Measurements from ENCODE around the gene FGF10. TPM values are rescaled to one million over a fixed set of nuclear protein-coding genes. Genes with fewer than 3 reads are reported as not detected.

The FGF10 gene
- polyA plus RNA-seq, 4 donors = 0.81 to 2.4 (median 1.4) TPM; not detected in 1

DNA sequence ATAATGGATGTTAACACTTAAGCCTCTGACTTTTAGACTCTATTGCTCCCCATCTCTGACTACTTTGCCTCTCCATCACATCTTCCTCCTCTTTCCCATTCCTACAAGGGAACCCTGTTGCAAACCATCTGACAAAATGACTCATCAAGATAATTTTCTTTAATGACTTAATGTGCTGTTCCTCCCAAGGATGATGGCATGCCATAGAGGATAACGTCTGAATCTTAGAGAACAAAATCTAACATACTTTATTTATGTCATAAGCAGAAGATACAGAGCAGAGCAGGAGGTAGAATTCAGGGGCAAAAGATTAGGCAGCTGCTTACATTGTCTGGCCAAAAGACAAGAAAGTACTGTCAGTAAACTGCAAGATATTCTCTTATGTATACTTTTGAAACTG is 76.8 kb downstream of the FGF10 start:
- Histone ChIP-seq H3K27ac (ENCODE audit: low read depth in 1 of 3, low read length in 2 of 3) (no peak overlapping the region), H3K36me3 (ENCODE audit: control insufficient read depth in 3 of 3, insufficient read depth in 2 of 3, low read depth in 1 of 3, low read length in 3 of 3) (no peaks in the 10 kb centered on the region), H3K27me3 (ENCODE audit: control insufficient read depth in 3 of 3, insufficient read depth in 3 of 3, low read length in 3 of 3) (no peaks in the 10 kb centered on the region), H3K4me1 (ENCODE audit: control insufficient read depth in 3 of 3, insufficient read depth in 2 of 3, low read depth in 1 of 3, low read length in 2 of 3) (no peaks in the 10 kb centered on the region), H3K4me3 (ENCODE audit: low read depth in 1 of 3, low read length in 3 of 3) (no peak overlapping the region), H3K9me3 (ENCODE audit: control insufficient read depth in 2 of 2, insufficient read depth in 1 of 2, low read depth in 1 of 2, low read length in 1 of 2) (no peaks in the 10 kb centered on the region)
- 37 to 61% (median 48%) methylated on average over 1 of the region's 1 CpG for WGBS, 3 donors
- FAIRE-seq (no peak), DNase-seq (no peak)

DNA sequence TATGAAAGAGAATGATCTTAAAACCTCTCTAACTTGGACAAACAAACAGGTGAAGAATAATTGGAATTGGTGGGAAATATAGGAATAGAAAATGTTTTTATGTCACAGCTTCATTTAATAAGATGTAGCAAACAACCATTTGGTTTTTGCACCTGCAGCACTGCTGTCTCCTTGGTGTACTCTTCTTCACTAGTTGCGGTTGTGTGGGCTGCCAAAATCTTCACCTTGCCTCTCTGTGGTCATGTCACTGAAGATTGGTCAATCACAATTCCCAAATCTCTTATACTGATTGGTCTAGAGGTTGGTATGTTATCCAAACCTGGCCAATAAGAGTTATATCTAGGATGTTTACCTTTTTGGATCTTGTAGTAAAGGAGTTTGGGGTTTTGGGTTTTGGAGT is 88.7 kb downstream of the FGF10 start:
- no peaks in the 10 kb centered on the region for H3K9me3 ChIP-seq (ENCODE audit: control insufficient read depth in 2 of 2, insufficient read depth in 1 of 2, low read depth in 1 of 2, low read length in 1 of 2)
- DNase-seq (no peak), FAIRE-seq (no peak)
- WGBS, 3 donors = 74 to 88% (median 84%) methylated on average over 1 of the region's 1 CpG
- H3K27ac ChIP-seq (ENCODE audit: low read depth in 1 of 3, low read length in 2 of 3) = no peak overlapping the region
- no peaks in the 10 kb centered on the region for H3K27me3 ChIP-seq (ENCODE audit: control insufficient read depth in 3 of 3, insufficient read depth in 3 of 3, low read length in 3 of 3)
- H3K36me3 ChIP-seq (ENCODE audit: control insufficient read depth in 3 of 3, insufficient read depth in 2 of 3, low read depth in 1 of 3, low read length in 3 of 3) = no peaks in the 10 kb centered on the region
- H3K4me1 ChIP-seq (ENCODE audit: control insufficient read depth in 3 of 3, insufficient read depth in 2 of 3, low read depth in 1 of 3, low read length in 2 of 3) = no peaks in the 10 kb centered on the region
- no peak overlapping the region for H3K4me3 ChIP-seq (ENCODE audit: low read depth in 1 of 3, low read length in 3 of 3)

DNA sequence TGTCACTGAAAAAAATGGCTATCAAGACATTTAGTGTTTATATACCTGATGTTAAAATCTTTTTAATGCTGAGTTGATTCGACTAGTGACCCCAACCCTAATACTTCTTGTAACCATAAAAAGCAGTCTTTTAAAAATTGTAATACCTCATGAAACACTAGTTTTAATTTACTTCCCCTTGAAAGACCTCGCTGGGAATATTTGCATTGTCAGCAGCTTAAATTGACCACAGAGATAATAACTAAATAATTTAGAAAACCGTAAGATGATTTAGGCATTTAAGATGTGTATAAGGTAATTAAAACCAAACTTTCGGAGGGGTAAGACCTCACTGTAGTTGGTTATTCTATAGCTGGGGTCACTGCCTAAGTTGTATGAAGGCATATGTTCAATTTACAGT is 89.8 kb downstream of the FGF10 start:
- Histone ChIP-seq H3K27me3 (ENCODE audit: control insufficient read depth in 3 of 3, insufficient read depth in 3 of 3, low read length in 3 of 3) (no peaks in the 10 kb centered on the region), H3K4me3 (ENCODE audit: low read depth in 1 of 3, low read length in 3 of 3) (no peak overlapping the region), H3K36me3 (ENCODE audit: control insufficient read depth in 3 of 3, insufficient read depth in 2 of 3, low read depth in 1 of 3, low read length in 3 of 3) (no peaks in the 10 kb centered on the region), H3K9me3 (ENCODE audit: control insufficient read depth in 2 of 2, insufficient read depth in 1 of 2, low read depth in 1 of 2, low read length in 1 of 2) (no peaks in the 10 kb centered on the region), H3K4me1 (ENCODE audit: control insufficient read depth in 3 of 3, insufficient read depth in 2 of 3, low read depth in 1 of 3, low read length in 2 of 3) (no peaks in the 10 kb centered on the region), H3K27ac (ENCODE audit: low read depth in 1 of 3, low read length in 2 of 3) (no peak overlapping the region)
- DNase-seq (no peak), FAIRE-seq (no peak)
- 63 to 79% (median 69%) methylated on average over 4 of the region's 4 CpGs for WGBS, 3 donors

DNA sequence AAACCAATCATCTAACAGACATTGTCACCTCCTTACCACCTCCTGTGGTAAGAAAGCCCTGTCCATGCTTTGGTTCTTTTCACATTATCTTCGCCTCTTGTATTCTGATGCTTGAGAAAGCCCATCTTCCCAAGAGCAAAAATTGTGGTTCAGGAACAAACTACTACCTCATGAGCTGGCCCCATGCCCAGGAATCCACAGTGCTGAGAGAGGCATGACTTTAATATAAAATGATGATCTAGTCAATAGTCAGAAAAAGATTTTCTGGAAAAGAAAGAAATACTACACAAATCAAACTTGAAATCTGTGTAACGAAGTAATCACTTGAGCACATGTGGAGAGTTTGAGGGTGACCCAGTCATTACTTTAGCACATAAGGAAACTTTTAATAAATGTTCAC is 94.7 kb downstream of the FGF10 start:
- Histone ChIP-seq H3K27ac (ENCODE audit: low read depth in 1 of 3, low read length in 2 of 3) (no peak overlapping the region), H3K4me1 (ENCODE audit: control insufficient read depth in 3 of 3, insufficient read depth in 2 of 3, low read depth in 1 of 3, low read length in 2 of 3) (no peaks in the 10 kb centered on the region), H3K36me3 (ENCODE audit: control insufficient read depth in 3 of 3, insufficient read depth in 2 of 3, low read depth in 1 of 3, low read length in 3 of 3) (no peaks in the 10 kb centered on the region), H3K4me3 (ENCODE audit: low read depth in 1 of 3, low read length in 3 of 3) (no peak overlapping the region), H3K9me3 (ENCODE audit: control insufficient read depth in 2 of 2, insufficient read depth in 1 of 2, low read depth in 1 of 2, low read length in 1 of 2) (no peaks in the 10 kb centered on the region), H3K27me3 (ENCODE audit: control insufficient read depth in 3 of 3, insufficient read depth in 3 of 3, low read length in 3 of 3) (no peaks in the 10 kb centered on the region)
- DNase-seq = no peak
- WGBS, 3 donors = 72 to 79% (median 74%) methylated on average over 2 of the region's 2 CpGs
- no peak for FAIRE-seq

DNA sequence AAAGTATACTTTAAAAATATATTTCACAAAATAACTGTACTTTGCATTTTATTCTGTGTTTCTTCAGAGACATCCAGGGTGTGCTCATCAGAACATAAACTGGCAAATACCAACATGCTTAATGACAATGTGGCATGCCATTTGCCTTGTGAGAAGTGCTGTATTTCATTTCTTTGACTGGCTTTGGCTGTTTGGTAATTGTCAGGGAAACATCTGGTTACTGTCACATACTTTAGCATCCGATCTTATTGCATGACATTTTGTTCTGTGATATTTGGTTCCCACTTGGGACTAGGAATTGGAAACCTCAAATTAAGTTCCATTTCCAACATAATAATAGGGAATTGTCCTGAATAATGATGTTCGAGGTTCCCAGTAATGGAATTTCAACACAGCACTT is 96.5 kb downstream of the FGF10 start:
- 74 to 91% (median 75%) methylated on average over 2 of the region's 2 CpGs for WGBS, 3 donors
- Histone ChIP-seq H3K27me3 (ENCODE audit: control insufficient read depth in 3 of 3, insufficient read depth in 3 of 3, low read length in 3 of 3) (no peaks in the 10 kb centered on the region), H3K36me3 (ENCODE audit: control insufficient read depth in 3 of 3, insufficient read depth in 2 of 3, low read depth in 1 of 3, low read length in 3 of 3) (no peaks in the 10 kb centered on the region), H3K4me3 (ENCODE audit: low read depth in 1 of 3, low read length in 3 of 3) (no peak overlapping the region), H3K9me3 (ENCODE audit: control insufficient read depth in 2 of 2, insufficient read depth in 1 of 2, low read depth in 1 of 2, low read length in 1 of 2) (no peaks in the 10 kb centered on the region), H3K4me1 (ENCODE audit: control insufficient read depth in 3 of 3, insufficient read depth in 2 of 3, low read depth in 1 of 3, low read length in 2 of 3) (no peaks in the 10 kb centered on the region), H3K27ac (ENCODE audit: low read depth in 1 of 3, low read length in 2 of 3) (no peak overlapping the region)
- no peak for FAIRE-seq
- no peak for DNase-seq

DNA sequence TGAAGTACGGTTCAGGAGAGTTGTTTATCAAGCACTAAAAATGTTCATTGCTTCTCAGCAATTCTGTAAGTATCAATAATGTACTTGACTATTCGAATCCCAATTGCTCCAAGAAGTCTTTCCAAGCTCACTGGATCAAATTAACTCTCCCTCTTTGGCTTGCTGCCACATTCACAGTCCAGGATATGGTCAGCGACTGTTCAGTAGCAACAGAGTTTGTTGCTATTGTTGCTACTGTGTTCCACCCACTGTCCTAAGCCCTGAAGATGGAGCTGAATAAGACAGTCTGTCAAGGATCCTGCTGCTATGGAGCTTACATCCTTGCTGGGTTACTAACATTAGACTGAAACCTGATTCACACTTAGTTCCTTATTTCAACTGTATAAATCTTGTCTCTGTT is 110.8 kb downstream of the FGF10 start:
- Histone ChIP-seq H3K4me3 (ENCODE audit: low read depth in 1 of 3, low read length in 3 of 3) (no peak overlapping the region), H3K4me1 (ENCODE audit: control insufficient read depth in 3 of 3, insufficient read depth in 2 of 3, low read depth in 1 of 3, low read length in 2 of 3) (no peaks in the 10 kb centered on the region), H3K36me3 (ENCODE audit: control insufficient read depth in 3 of 3, insufficient read depth in 2 of 3, low read depth in 1 of 3, low read length in 3 of 3) (no peaks in the 10 kb centered on the region), H3K27ac (ENCODE audit: low read depth in 1 of 3, low read length in 2 of 3) (no peak overlapping the region), H3K27me3 (ENCODE audit: control insufficient read depth in 3 of 3, insufficient read depth in 3 of 3, low read length in 3 of 3) (no peaks in the 10 kb centered on the region), H3K9me3 (ENCODE audit: control insufficient read depth in 2 of 2, insufficient read depth in 1 of 2, low read depth in 1 of 2, low read length in 1 of 2) (no peaks in the 10 kb centered on the region)
- DNase-seq (no peak), FAIRE-seq (no peak)
- WGBS, 3 donors = 49 to 54% (median 51%) methylated on average over 3 of the region's 3 CpGs

DNA sequence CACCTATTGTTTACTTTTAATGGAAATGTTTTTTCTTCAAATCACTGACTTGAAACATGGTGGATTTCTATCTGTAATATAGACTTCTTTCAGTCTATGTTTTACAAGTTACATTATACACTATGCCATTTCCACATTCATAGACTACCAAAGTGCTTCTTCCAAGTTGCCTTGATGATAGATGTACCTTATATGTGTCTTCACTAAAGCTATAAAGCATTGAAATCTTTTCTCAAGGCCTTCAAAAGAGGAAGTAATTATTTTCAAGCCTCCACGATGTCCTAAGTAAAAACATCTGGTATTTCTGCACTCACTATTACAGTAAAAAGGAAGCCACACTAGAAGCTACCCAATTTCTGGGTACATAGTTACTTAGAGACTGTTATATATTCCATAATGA is 113.3 kb downstream of the FGF10 start:
- FAIRE-seq (no peak), DNase-seq (no peak)
- H3K4me3 ChIP-seq (ENCODE audit: low read depth in 1 of 3, low read length in 3 of 3) = no peak overlapping the region
- WGBS, 3 donors = 21 to 28% (median 27%) methylated on average over 1 of the region's 1 CpG
- H3K9me3 ChIP-seq (ENCODE audit: control insufficient read depth in 2 of 2, insufficient read depth in 1 of 2, low read depth in 1 of 2, low read length in 1 of 2) = no peaks in the 10 kb centered on the region
- no peaks in the 10 kb centered on the region for H3K27me3 ChIP-seq (ENCODE audit: control insufficient read depth in 3 of 3, insufficient read depth in 3 of 3, low read length in 3 of 3)
- no peak overlapping the region for H3K27ac ChIP-seq (ENCODE audit: low read depth in 1 of 3, low read length in 2 of 3)
- no peaks in the 10 kb centered on the region for H3K36me3 ChIP-seq (ENCODE audit: control insufficient read depth in 3 of 3, insufficient read depth in 2 of 3, low read depth in 1 of 3, low read length in 3 of 3)
- no peaks in the 10 kb centered on the region for H3K4me1 ChIP-seq (ENCODE audit: control insufficient read depth in 3 of 3, insufficient read depth in 2 of 3, low read depth in 1 of 3, low read length in 2 of 3)

DNA sequence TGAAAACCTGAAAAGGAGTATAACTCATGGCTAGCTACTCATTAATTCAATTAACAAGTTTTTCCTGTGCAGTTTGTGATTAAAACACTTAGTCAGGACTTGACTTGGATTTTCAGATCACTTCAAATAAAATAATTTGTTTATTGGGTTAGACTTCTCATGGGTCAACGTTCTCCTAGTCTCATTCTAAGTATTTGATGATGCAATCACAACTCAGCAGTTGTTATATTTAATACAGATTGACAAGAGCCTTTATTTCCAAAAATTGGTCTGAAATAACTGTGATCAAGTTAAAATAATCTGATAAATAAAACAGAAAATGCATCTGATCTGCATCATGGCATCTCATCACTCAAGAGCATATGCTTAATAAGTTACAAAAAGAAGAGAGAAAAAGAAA is 113.9 kb downstream of the FGF10 start:
- Histone ChIP-seq H3K4me1 (ENCODE audit: control insufficient read depth in 3 of 3, insufficient read depth in 2 of 3, low read depth in 1 of 3, low read length in 2 of 3) (no peaks in the 10 kb centered on the region), H3K27me3 (ENCODE audit: control insufficient read depth in 3 of 3, insufficient read depth in 3 of 3, low read length in 3 of 3) (no peaks in the 10 kb centered on the region), H3K4me3 (ENCODE audit: low read depth in 1 of 3, low read length in 3 of 3) (no peak overlapping the region), H3K36me3 (ENCODE audit: control insufficient read depth in 3 of 3, insufficient read depth in 2 of 3, low read depth in 1 of 3, low read length in 3 of 3) (no peaks in the 10 kb centered on the region), H3K27ac (ENCODE audit: low read depth in 1 of 3, low read length in 2 of 3) (no peak overlapping the region), H3K9me3 (ENCODE audit: control insufficient read depth in 2 of 2, insufficient read depth in 1 of 2, low read depth in 1 of 2, low read length in 1 of 2) (no peaks in the 10 kb centered on the region)
- FAIRE-seq (no peak), DNase-seq (no peak)
- 5 to 29% (median 9%) methylated on average over 1 of the region's 1 CpG for WGBS, 3 donors

DNA sequence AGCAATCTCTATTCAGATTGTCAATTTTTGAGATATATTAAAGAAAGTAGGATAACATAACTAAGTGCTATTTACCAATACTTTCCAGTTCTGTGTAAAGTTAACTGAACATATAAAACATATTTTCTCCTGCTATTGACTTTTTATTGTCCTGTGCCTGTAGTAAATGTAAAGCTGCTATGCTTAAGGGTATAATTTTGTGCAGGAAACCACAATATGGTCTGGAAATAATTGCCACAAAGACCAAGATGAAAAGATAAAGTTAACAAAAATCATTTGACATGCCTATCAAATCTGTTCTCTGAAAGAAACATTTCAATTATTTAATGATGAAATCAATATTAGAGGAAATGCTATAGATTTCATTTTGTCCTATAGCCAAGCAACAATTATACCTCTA is 121.3 kb downstream of the FGF10 start:
- H3K4me3 ChIP-seq (ENCODE audit: low read depth in 1 of 3, low read length in 3 of 3) = no peak overlapping the region
- FAIRE-seq (no peak), DNase-seq (no peak)
- no peaks in the 10 kb centered on the region for H3K36me3 ChIP-seq (ENCODE audit: control insufficient read depth in 3 of 3, insufficient read depth in 2 of 3, low read depth in 1 of 3, low read length in 3 of 3)
- no peaks in the 10 kb centered on the region for H3K9me3 ChIP-seq (ENCODE audit: control insufficient read depth in 2 of 2, insufficient read depth in 1 of 2, low read depth in 1 of 2, low read length in 1 of 2)
- no peaks in the 10 kb centered on the region for H3K4me1 ChIP-seq (ENCODE audit: control insufficient read depth in 3 of 3, insufficient read depth in 2 of 3, low read depth in 1 of 3, low read length in 2 of 3)
- H3K27ac ChIP-seq (ENCODE audit: low read depth in 1 of 3, low read length in 2 of 3) = no peak overlapping the region
- no peaks in the 10 kb centered on the region for H3K27me3 ChIP-seq (ENCODE audit: control insufficient read depth in 3 of 3, insufficient read depth in 3 of 3, low read length in 3 of 3)
